ENCODE results near the gene ZNF365.
A peak's percentile ranks its signal among the peaks of the same experiment; 100 is the strongest.

ZNF365 gene, protein sequence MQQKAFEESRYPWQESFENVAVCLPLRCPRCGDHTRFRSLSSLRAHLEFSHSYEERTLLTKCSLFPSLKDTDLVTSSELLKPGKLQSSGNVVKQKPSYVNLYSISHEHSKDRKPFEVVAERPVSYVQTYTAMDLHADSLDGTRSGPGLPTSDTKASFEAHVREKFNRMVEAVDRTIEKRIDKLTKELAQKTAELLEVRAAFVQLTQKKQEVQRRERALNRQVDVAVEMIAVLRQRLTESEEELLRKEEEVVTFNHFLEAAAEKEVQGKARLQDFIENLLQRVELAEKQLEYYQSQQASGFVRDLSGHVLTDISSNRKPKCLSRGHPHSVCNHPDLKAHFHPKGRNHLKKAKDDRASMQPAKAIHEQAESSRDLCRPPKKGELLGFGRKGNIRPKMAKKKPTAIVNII

GRCh38 chr10:62373995-62374861, at the start of gene ZNF365:
ZNF365 (plus strand) TSS chr10:62374369; CDS start chr10:62376194, 1,825 bp downstream.
- DNase-seq (ENCODE audit: low spot score) = peak; percentile 43
- TF ChIP-seq, protein P1, sequence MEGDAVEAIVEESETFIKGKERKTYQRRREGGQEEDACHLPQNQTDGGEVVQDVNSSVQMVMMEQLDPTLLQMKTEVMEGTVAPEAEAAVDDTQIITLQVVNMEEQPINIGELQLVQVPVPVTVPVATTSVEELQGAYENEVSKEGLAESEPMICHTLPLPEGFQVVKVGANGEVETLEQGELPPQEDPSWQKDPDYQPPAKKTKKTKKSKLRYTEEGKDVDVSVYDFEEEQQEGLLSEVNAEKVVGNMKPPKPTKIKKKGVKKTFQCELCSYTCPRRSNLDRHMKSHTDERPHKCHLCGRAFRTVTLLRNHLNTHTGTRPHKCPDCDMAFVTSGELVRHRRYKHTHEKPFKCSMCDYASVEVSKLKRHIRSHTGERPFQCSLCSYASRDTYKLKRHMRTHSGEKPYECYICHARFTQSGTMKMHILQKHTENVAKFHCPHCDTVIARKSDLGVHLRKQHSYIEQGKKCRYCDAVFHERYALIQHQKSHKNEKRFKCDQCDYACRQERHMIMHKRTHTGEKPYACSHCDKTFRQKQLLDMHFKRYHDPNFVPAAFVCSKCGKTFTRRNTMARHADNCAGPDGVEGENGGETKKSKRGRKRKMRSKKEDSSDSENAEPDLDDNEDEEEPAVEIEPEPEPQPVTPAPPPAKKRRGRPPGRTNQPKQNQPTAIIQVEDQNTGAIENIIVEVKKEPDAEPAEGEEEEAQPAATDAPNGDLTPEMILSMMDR (IDR thresholded peaks at IDR 0.05; ENCODE audit: extremely low read depth, insufficient read depth, missing control alignments) = no peak
- in situ Hi-C loops (cut with MboI; ENCODE audit: low pct_unique_long_range_greater_than_20kb, low sequenced_read_pairs, unreplicated experiment) = no loop called here

- DNase-seq (ENCODE audit: low spot score) = no peak
- in situ Hi-C loops (cut with MboI; ENCODE audit: low pct_unique_long_range_greater_than_20kb, low sequenced_read_pairs, unreplicated experiment) = no loop called here
- TF ChIP-seq, protein P1 (IDR thresholded peaks at IDR 0.05; ENCODE audit: extremely low read depth, insufficient read depth, missing control alignments) = no peak
Measured at GRCh38 chr10:62326176-62326575, 48.0 kb upstream of the ZNF365 start.

DNA sequence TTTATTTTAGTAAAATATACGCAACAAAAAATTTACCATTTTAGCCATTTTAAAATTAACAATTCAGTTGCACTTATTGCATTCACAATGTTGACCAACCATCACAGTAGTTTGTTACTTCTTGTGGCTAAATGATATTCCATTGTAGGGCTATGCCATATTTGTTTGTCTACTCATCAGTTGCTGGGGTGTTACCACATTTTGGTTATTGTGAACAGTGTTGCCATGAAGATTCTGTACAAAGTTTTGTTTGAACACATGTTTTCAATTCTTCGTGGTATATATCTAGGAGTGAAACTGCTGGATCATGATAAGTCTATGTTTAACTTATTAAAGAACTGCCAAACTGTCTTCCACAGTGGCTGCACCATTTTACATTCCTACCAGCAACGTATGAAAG, 46.3 kb upstream of the ZNF365 start:
- TF ChIP-seq, protein P1 (IDR thresholded peaks at IDR 0.05; ENCODE audit: extremely low read depth, insufficient read depth, missing control alignments) = no peak
- in situ Hi-C loops (cut with MboI; ENCODE audit: low pct_unique_long_range_greater_than_20kb, low sequenced_read_pairs, unreplicated experiment) = no loop called here
- DNase-seq (ENCODE audit: low spot score) = no peak

- TF ChIP-seq, protein P1 (IDR thresholded peaks at IDR 0.05; ENCODE audit: extremely low read depth, insufficient read depth, missing control alignments) = no peak
- no peak for DNase-seq (ENCODE audit: low spot score)
- in situ Hi-C loops (cut with MboI; ENCODE audit: low pct_unique_long_range_greater_than_20kb, low sequenced_read_pairs, unreplicated experiment) = no loop called here
Measured at GRCh38 chr10:62330213-62330612, 44.0 kb upstream of the ZNF365 start.

- no peak for DNase-seq (ENCODE audit: low spot score)
- TF ChIP-seq, protein P1 (IDR thresholded peaks at IDR 0.05; ENCODE audit: extremely low read depth, insufficient read depth, missing control alignments) = no peak
- in situ Hi-C loops (cut with MboI; ENCODE audit: low pct_unique_long_range_greater_than_20kb, low sequenced_read_pairs, unreplicated experiment) = no loop called here
Measured at GRCh38 chr10:62332406-62332805, 41.8 kb upstream of the ZNF365 start.

DNA sequence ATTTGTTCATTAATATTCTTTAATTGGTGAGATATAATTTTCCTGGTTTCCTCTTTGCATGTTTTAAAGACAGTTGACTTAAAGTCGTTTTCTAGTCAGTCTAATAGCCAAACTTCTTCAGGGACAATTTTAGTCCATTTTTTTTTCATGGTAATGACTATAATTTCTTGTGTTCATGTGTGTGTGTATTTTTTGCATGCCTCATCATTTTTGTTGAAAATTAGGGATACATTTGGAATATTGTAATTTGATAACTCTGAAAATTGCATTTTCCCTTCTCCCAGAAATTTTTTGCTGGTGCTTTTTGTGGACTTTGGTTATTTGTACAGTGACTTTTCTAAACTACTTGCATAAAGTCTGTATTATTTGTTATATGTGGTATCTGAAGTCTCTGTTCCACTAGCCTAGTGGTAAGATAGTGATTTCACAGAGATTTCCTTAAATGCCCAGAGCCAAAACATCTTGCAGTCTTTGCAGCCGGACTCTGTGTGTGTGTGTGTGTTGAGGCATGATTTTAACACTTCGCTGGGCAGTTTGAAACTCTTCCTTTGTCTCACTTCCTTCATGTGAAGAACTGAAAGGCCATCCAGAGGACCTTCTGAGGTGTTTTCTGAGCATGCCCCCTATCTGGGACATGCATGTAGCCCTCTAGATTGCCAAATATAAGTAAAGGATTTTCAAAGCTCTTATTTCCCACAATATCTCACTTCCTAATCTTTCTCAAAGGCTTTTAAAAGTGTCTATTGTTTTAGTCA, 40.9 kb upstream of the ZNF365 start:
- TF ChIP-seq, protein P1 (IDR thresholded peaks at IDR 0.05; ENCODE audit: extremely low read depth, insufficient read depth, missing control alignments) = no peak
- in situ Hi-C loops (cut with MboI; ENCODE audit: low pct_unique_long_range_greater_than_20kb, low sequenced_read_pairs, unreplicated experiment) = no loop called here
- no peak for DNase-seq (ENCODE audit: low spot score)
